Measurements from ENCODE around the gene CEP85L.

Gene CEP85L

GRCh38 chr6:118506071-118506638, 145.2 kb downstream of the CEP85L start:
- no peaks in the 10 kb centered on the region for H3K4me1 ChIP-seq (ENCODE audit: insufficient read depth, low read length)
- no peak overlapping the region for H3K9ac ChIP-seq (ENCODE audit: low read depth, low read length)
- no peak overlapping the region for H3K4me2 ChIP-seq (ENCODE audit: insufficient read depth, low read length)
- DNase-seq (no peak), ATAC-seq (ENCODE audit: insufficient read depth, low read depth) (no peak)
- no peak for TF ChIP-seq CTCF (IDR thresholded peaks at IDR 0.05; ENCODE audit: borderline replicate concordance, extremely low read depth, low read length, poor library complexity, severe bottlenecking)
- TF ChIP-seq EZH2 (IDR thresholded peaks at IDR 0.05; ENCODE audit: borderline replicate concordance, low read depth, low read length, severe bottlenecking): no peak
- H2AFZ ChIP-seq (ENCODE audit: low read depth, low read length): no peak overlapping the region
- H4K20me1 ChIP-seq (ENCODE audit: insufficient read depth, low read length): no peaks in the 10 kb centered on the region
- H3K79me2 ChIP-seq (ENCODE audit: insufficient read depth, low read length): peaks cover 9% of the 10 kb centered on the region
- no peaks in the 10 kb centered on the region for H3K27me3 ChIP-seq (ENCODE audit: insufficient read depth, low read length, poor library complexity)
- H3K27ac ChIP-seq (ENCODE audit: low read length): no peak overlapping the region
- H3K4me3 ChIP-seq (ENCODE audit: low read depth in 1 of 2, low read length in 2 of 2): no peak overlapping the region
- no peaks in the 10 kb centered on the region for H3K9me3 ChIP-seq (ENCODE audit: insufficient read depth, low read length, severe bottlenecking)
- peaks cover 53% of the 10 kb centered on the region for H3K36me3 ChIP-seq (ENCODE audit: insufficient read depth, low read length)

DNA sequence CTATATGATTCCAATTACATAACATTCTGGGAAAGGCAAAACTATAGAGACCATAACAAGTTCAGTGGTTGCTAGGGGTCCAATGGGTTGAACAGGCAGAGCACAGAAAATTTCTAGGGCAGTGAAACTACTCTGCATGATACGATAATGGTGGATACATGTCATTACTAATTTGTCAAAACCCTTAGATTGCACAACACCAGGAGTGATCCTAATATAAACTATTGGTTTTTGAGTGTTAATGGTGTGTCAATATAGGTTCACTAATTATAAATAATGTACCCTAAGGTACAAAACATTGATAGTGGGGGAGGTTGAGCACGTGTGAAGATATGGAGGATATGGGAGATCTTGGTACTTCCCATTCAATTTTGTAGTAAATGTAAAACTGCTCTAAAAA, 145.7 kb downstream of the CEP85L start:
- H3K4me2 ChIP-seq (ENCODE audit: insufficient read depth, low read length): no peak overlapping the region
- no peaks in the 10 kb centered on the region for H3K4me1 ChIP-seq (ENCODE audit: insufficient read depth, low read length)
- H3K9me3 ChIP-seq (ENCODE audit: insufficient read depth, low read length, severe bottlenecking): no peaks in the 10 kb centered on the region
- no peak overlapping the region for H3K9ac ChIP-seq (ENCODE audit: low read depth, low read length)
- no peak overlapping the region for H2AFZ ChIP-seq (ENCODE audit: low read depth, low read length)
- ATAC-seq (ENCODE audit: insufficient read depth, low read depth) (no peak), DNase-seq (no peak)
- H3K27me3 ChIP-seq (ENCODE audit: insufficient read depth, low read length, poor library complexity): no peaks in the 10 kb centered on the region
- peaks cover 53% of the 10 kb centered on the region for H3K36me3 ChIP-seq (ENCODE audit: insufficient read depth, low read length)
- H4K20me1 ChIP-seq (ENCODE audit: insufficient read depth, low read length): no peaks in the 10 kb centered on the region
- H3K79me2 ChIP-seq (ENCODE audit: insufficient read depth, low read length): peaks cover 9% of the 10 kb centered on the region
- no peak overlapping the region for H3K27ac ChIP-seq (ENCODE audit: low read length)
- TF ChIP-seq EZH2 (IDR thresholded peaks at IDR 0.05; ENCODE audit: borderline replicate concordance, low read depth, low read length, severe bottlenecking) (no peak), CTCF (IDR thresholded peaks at IDR 0.05; ENCODE audit: borderline replicate concordance, extremely low read depth, low read length, poor library complexity, severe bottlenecking) (no peak)
- no peak overlapping the region for H3K4me3 ChIP-seq (ENCODE audit: low read depth in 1 of 2, low read length in 2 of 2)

- no peak overlapping the region for H3K9ac ChIP-seq (ENCODE audit: low read depth, low read length)
- no peaks in the 10 kb centered on the region for H3K4me1 ChIP-seq (ENCODE audit: insufficient read depth, low read length)
- H3K79me2 ChIP-seq (ENCODE audit: insufficient read depth, low read length): peaks cover 9% of the 10 kb centered on the region
- TF ChIP-seq EZH2 (IDR thresholded peaks at IDR 0.05; ENCODE audit: borderline replicate concordance, low read depth, low read length, severe bottlenecking) (no peak), CTCF (IDR thresholded peaks at IDR 0.05; ENCODE audit: borderline replicate concordance, extremely low read depth, low read length, poor library complexity, severe bottlenecking) (no peak)
- H3K36me3 ChIP-seq (ENCODE audit: insufficient read depth, low read length): peaks cover 53% of the 10 kb centered on the region
- H2AFZ ChIP-seq (ENCODE audit: low read depth, low read length): no peak overlapping the region
- no peaks in the 10 kb centered on the region for H3K9me3 ChIP-seq (ENCODE audit: insufficient read depth, low read length, severe bottlenecking)
- H4K20me1 ChIP-seq (ENCODE audit: insufficient read depth, low read length): no peaks in the 10 kb centered on the region
- no peaks in the 10 kb centered on the region for H3K27me3 ChIP-seq (ENCODE audit: insufficient read depth, low read length, poor library complexity)
- H3K4me2 ChIP-seq (ENCODE audit: insufficient read depth, low read length): no peak overlapping the region
- H3K4me3 ChIP-seq (ENCODE audit: low read depth in 1 of 2, low read length in 2 of 2): no peak overlapping the region
- no peak for DNase-seq
- ATAC-seq (ENCODE audit: insufficient read depth, low read depth): no peak
- no peak overlapping the region for H3K27ac ChIP-seq (ENCODE audit: low read length)
Observed at GRCh38 chr6:118504611-118505010, 146.8 kb downstream of the CEP85L start.

- Histone ChIP-seq H3K79me2 (ENCODE audit: insufficient read depth, low read length) (peaks cover 9% of the 10 kb centered on the region), H3K9ac (ENCODE audit: low read depth, low read length) (no peak overlapping the region), H3K4me3 (ENCODE audit: low read depth in 1 of 2, low read length in 2 of 2) (no peak overlapping the region), H4K20me1 (ENCODE audit: insufficient read depth, low read length) (no peaks in the 10 kb centered on the region), H3K27me3 (ENCODE audit: insufficient read depth, low read length, poor library complexity) (no peaks in the 10 kb centered on the region), H2AFZ (ENCODE audit: low read depth, low read length) (no peak overlapping the region), H3K27ac (ENCODE audit: low read length) (no peak overlapping the region), H3K4me1 (ENCODE audit: insufficient read depth, low read length) (no peaks in the 10 kb centered on the region), H3K9me3 (ENCODE audit: insufficient read depth, low read length, severe bottlenecking) (no peaks in the 10 kb centered on the region), H3K36me3 (ENCODE audit: insufficient read depth, low read length) (peaks cover 53% of the 10 kb centered on the region), H3K4me2 (ENCODE audit: insufficient read depth, low read length) (no peak overlapping the region)
- no peak for DNase-seq
- TF ChIP-seq EZH2 (IDR thresholded peaks at IDR 0.05; ENCODE audit: borderline replicate concordance, low read depth, low read length, severe bottlenecking) (no peak), CTCF (IDR thresholded peaks at IDR 0.05; ENCODE audit: borderline replicate concordance, extremely low read depth, low read length, poor library complexity, severe bottlenecking) (no peak)
- ATAC-seq (ENCODE audit: insufficient read depth, low read depth): no peak
Observed at GRCh38 chr6:118502169-118502568, 149.2 kb downstream of the CEP85L start.
